Peyer's patch (tissue), 4 donors: ENCODE measurements around the gene RICTOR.
"Not testable (repeated sequence)": the region's sequence is repeated elsewhere in the genome, so short reads cannot be mapped to it uniquely, and the experiment has no call there.

Source experiments
- POLR2A ChIP-seq, 2 donors: fragments of 450-650 bp; IDR thresholded peaks; one replicate each; pipeline ENCODE4 v1.5.1; 2017; ENCODE audit warnings: antibody characterized with exemption in 2 of 2, mild to moderate bottlenecking in 2 of 2, moderate library complexity in 2 of 2
- TF ChIP-seq, protein P1 (sequence below), 6 experiments: fragments of 450-650 bp in 4 of 6; fragments of 200-600 bp in 2 of 6; sonication (generic) in 1 of 6; IDR thresholded peaks; one replicate each; pipeline ENCODE4 v1.5.1; 2017 to 2019; ENCODE audit warnings: antibody characterized with exemption in 6 of 6, mild to moderate bottlenecking in 3 of 6, moderate library complexity in 1 of 6

DNA sequence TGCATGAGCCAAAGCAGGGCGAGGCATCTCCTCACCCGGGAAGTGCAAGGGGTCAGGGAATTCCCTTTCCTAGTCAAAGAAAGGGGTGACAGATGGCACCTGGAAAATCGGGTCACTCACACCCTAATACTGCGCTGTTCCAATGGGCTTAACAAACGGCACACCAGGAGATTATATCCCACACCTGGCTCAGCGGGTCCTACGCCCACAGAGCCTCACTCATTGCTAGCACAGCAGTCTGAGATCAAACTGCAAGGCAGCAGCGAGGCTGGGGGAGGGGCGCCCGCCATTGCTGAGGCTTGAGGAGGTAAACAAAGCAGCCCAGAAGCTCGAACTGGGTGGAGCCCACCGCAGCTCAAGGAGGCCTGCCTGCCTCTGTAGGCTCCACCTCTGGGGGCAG lies 39.7 kb downstream of the RICTOR start:
- not testable (repeated sequence) for TF ChIP-seq POLR2A (IDR thresholded peaks at IDR 0.05)
- TF ChIP-seq, protein P1, sequence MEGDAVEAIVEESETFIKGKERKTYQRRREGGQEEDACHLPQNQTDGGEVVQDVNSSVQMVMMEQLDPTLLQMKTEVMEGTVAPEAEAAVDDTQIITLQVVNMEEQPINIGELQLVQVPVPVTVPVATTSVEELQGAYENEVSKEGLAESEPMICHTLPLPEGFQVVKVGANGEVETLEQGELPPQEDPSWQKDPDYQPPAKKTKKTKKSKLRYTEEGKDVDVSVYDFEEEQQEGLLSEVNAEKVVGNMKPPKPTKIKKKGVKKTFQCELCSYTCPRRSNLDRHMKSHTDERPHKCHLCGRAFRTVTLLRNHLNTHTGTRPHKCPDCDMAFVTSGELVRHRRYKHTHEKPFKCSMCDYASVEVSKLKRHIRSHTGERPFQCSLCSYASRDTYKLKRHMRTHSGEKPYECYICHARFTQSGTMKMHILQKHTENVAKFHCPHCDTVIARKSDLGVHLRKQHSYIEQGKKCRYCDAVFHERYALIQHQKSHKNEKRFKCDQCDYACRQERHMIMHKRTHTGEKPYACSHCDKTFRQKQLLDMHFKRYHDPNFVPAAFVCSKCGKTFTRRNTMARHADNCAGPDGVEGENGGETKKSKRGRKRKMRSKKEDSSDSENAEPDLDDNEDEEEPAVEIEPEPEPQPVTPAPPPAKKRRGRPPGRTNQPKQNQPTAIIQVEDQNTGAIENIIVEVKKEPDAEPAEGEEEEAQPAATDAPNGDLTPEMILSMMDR (IDR thresholded peaks at IDR 0.05), result not testable (repeated sequence)
